SHP77 (cell line): ENCODE measurements around the gene USP3.
"Not testable (repeated sequence)": the region's sequence is repeated elsewhere in the genome, so short reads cannot be mapped to it uniquely, and the experiment has no call there.

Source experiments
- DNase-seq, 2 experiments: peaks; one replicate each; lab custom pipeline; 2025; lab: John Stamatoyannopoulos, UW

The USP3 gene

GRCh38 chr15:63478243-63478642 is 26.1 kb upstream of the USP3 start:
- DNase-seq: no peak

DNA sequence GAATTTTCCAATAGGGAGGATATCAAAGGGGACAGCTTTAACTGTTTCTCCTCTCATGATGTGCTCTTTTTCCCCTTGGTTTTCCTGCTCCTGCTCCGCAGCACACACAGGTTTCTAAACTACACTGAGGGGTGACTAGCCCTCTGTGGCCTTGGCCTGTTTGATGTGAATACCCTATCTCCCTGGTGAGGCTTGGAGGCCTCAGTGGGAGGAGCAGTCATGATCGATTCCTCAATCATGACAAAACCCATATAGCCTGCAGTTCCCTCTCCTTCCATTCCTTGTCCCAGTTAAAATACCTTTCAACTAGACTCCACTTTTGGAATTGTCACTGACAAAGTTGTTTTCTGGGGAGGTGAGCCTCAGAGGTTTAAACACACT is 24.0 kb upstream of the USP3 start:
- DNase-seq: no peak

- no peak for DNase-seq
Measured at GRCh38 chr15:63481105-63481810, 23.1 kb upstream of the USP3 start.

- no peak for DNase-seq
Measured at GRCh38 chr15:63482874-63483323, 21.5 kb upstream of the USP3 start.

DNA sequence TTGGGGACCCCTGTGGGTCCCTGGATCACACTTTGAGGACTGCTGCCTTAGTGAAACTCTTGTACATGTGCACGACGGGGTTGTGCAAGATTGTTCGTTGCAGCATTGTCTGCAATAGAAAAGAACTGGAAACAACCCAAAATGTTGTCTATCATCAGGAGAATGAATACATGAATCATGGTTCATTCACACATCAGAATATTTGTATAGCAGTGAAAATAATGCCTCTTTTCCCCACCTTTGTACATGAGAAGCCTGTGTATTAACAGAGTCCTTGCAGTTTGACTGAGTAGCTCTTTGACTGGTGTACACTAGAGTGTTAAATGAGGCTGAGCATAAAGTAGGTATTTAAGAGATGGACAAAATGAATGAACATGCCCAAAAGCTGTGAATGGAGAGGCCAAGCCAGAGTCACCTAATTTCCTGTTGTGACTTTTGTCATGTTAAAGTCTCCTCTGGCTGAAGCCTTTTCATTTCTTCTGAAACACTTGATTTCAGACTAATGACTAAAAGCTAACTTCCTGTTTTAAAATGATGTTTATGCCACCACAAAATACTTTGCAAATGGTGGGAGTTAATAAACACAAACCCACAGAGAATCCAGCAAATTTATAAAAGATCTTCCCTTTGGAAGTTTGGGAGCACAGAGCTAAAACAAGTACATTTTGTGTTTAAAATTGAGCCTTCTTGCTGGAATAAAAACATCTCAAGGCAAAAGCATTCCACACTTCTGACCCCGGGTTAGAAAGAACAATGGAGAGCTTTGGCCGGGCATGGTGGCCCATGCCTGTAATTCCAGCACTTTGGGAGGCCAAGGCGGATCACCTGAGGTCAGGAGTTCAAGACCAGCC is 20.6 kb upstream of the USP3 start:
- no peak for DNase-seq

DNA sequence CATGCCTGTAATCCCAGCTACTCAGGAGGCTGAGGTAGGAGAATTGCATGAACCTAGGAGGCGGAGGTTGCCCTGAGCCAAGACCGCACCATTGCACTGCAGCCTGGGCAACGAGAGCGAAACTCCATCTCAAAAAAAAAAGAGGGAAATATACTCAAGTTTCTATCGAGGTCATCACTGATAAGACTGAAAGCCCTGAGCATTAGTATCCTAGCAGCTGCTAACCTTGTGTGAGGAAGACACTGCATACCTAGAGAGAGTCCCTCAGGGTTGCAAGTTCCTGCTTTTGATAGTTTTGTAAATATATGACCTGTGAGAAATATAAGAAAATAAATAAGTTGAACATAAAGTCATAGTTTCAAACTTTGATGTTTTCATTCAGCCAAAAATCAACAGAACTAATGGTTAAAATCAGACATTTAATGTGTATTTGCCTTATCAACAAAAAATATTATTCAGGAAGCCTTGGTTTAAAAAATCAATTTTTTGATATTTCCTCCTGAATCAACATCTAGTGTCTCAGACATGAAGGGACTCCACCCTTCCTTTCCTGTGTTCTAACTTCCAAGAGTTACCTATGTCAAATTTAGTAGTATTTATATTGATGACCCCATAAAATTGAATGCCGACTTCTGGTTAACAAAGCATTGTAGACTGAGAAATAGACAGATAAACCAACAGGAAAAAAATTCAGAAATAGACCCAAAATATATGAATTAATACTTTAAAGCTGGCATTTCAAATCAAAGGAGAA is 19.8 kb upstream of the USP3 start:
- no peak for DNase-seq

DNA sequence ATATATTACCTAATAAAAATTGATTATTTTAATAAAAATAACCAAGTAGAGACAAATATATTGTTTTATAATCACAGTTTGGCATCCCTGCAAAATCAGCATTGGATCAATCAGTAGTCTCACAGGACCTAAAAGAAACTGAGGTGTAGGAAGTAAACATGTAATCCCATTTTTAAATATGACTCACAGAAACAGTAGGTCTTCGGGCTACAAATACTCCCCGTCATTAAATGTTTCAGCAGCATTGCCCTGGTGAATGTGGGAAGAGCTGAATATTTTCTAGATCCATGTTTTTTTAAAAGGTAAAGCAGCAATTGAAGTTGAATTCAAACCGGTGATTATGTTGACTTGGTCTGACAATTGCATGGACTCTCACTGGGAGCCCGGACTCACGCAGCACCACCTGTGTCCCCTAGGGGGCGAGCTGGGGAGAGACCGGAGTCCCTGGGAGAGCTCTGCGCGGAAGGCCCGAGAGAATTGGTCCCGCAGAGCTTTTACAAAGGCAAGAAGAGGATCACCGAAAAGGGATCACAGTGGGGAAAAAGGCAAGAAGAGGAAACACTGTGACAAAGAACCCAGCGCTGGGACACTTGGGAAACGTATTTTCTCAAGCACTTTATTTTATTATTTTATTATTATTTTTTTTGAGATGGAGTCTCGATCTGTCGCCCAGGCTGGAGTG is 17.2 kb upstream of the USP3 start:
- DNase-seq: peak; percentile 52 to 64

- not testable (repeated sequence) for DNase-seq
Measured at GRCh38 chr15:63487758-63488397, 16.5 kb upstream of the USP3 start.

GRCh38 chr15:63488398-63488960 is 15.9 kb upstream of the USP3 start:
- no peak for DNase-seq

- DNase-seq: no peak
Measured at GRCh38 chr15:63489352-63489751, 15.0 kb upstream of the USP3 start.

DNA sequence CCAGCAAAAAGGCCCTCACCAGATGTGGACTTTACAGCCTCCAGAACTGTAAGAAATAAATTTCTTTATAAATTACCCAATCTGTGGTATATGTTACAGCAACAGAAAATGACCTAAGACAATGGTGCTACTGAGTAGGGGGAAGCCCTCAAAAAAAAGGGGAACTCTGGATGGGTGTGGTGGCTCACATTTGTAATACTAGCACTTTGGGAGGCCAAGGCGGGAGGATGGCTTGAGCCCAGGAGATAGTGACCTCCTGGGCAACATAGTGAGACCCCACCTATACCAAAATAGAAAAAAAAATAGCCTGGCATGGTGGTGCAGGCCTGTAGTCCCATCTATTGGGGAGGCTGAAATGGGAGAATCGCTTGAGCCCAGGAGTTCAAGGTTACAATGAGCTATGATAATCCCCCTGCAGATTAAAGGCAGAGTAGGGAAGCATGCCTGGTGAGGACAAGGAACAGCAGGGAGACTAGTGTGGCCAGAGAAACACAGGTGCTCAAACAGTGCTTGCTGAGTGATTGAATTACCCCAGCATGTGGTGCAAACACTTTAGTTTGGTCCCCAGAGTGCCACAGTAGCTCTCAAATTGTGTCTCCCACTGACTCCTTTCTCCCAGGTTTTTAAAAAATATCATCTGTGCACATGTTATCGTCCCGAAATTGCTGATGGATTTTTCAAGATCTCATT is 13.9 kb upstream of the USP3 start:
- no peak for DNase-seq

DNA sequence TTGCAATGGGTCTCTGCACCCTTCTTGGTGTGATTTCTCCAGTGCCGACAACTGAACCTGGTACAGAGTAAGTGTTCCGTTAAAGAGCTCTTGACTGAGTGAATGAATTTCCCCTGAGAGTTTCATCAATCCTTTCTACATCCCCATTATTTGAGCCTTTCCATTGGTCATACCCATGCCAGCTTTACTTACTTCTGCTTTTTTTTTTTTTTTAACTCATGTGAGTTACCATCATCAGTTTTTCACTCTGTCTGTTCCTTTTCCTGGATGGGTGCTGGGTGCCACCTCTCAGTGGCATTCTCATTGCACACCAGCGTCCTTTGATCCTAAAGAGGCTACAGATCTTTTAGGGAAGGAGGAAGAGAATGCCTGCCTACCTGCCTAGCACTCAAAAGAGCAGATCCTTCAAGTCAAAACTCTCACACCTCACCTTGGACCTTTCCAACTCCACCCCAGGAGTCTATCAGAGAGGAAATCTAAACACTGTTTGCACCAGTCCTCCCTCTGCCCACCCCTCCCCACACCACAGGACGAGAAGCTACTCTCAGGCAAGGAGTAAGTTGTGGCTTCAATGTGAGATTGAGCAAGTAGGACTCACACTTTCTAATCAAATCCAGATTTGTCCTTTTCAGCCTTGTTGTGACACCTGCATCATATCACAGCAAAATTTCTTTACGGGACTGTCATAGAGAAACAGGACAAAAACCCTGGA is 13.1 kb upstream of the USP3 start:
- DNase-seq: no peak

- DNase-seq: no peak
Measured at GRCh38 chr15:63491979-63492378, 12.4 kb upstream of the USP3 start.

GRCh38 chr15:63492541-63493077 is 11.8 kb upstream of the USP3 start:
- no peak for DNase-seq

DNA sequence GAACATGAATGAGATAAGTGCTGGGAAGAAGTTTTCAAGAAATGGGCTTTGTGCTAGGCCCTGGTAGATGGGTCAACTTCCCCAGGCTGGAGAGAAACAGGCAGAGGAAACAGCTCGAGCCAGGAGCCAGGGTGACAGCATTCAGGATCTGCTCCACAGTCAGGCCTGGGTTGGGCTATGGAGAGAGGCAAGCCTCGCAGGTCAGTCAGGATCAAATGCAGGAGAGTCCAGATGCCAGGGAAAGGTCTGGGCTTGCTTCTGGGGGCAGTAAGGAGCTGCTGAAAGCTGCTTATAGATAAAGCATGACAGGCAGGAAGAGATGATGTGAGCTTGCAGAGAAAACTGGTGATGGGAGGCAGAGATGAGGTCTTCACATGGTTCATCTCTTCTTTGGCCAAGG is 11.0 kb upstream of the USP3 start:
- no peak for DNase-seq

GRCh38 chr15:63494408-63494807 is 10.0 kb upstream of the USP3 start:
- DNase-seq: no peak

GRCh38 chr15:63495343-63495742 is 9.1 kb upstream of the USP3 start:
- DNase-seq: no peak

DNA sequence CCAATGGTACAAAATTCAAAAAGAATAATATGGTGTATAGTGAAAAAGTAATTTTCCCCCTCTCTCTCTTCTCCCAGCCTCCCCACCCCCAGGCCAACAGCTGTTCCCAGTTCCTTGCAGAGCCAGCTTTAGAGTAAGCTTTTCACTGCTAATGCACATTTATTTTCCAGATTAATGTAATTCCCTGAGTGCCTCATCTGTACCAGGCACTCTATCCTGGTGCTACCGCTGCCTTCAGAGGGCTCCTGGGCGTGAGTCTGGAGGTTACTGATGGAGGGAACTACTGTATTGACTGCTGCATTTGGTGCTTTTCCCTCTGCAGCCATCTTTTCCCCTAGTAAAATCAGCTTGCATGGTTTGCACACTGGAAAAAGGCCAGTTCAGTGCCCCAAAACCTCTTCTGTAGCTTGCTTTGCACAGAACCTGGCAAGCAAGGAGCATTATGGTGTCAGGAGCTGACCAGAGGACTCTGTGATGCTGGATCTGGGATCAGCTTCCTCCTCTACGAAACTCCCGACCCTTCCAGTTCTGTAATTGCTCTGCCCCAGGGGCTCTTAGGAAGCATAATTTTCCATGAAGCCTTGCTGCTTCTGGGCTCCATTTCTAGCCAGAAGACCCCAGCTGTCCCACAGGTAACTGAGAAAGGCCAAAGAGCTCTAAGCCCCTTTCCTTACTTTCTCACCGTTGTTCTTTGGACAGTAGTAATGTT is 8.5 kb upstream of the USP3 start:
- DNase-seq: no peak
